ENCODE data around the gene AP3D1.

AP3D1 gene

DNA sequence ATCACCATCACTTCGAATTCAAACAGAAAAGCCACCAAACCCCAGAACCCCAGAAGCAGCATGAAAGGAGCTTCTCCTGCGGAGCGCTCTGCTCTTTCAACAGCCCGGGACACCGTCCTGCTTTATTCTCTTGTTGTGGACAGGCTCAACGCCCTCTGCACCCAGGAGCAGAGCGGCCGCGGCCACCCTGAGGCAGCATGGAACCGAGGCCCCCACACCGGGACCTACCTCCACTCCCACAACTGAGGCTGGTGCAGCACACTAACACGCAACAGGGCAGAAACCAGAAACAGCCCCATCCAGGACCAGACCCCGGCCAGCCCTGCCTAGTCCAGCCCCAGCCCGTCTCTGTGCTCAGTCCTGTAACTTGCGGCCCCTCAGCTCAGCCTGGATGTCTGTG lies 7.2 kb downstream of the AP3D1 start:
- peaks cover 0 to 4% of the 10 kb centered on the region in 2 experiments for H3K4me1 ChIP-seq (ENCODE audit: control insufficient read depth in 1 of 2, insufficient read depth in 1 of 2, low read depth in 1 of 2, low read length in 1 of 2)
- H3K27ac ChIP-seq, result no peak overlapping the region
- no peaks in the 10 kb centered on the region for H3K27me3 ChIP-seq
- no peak overlapping the region for H3K4me3 ChIP-seq (ENCODE audit: low read depth in 1 of 2, low read length in 1 of 2)
- no peaks in the 10 kb centered on the region for H3K9me3 ChIP-seq
- TF ChIP-seq, protein P1, sequence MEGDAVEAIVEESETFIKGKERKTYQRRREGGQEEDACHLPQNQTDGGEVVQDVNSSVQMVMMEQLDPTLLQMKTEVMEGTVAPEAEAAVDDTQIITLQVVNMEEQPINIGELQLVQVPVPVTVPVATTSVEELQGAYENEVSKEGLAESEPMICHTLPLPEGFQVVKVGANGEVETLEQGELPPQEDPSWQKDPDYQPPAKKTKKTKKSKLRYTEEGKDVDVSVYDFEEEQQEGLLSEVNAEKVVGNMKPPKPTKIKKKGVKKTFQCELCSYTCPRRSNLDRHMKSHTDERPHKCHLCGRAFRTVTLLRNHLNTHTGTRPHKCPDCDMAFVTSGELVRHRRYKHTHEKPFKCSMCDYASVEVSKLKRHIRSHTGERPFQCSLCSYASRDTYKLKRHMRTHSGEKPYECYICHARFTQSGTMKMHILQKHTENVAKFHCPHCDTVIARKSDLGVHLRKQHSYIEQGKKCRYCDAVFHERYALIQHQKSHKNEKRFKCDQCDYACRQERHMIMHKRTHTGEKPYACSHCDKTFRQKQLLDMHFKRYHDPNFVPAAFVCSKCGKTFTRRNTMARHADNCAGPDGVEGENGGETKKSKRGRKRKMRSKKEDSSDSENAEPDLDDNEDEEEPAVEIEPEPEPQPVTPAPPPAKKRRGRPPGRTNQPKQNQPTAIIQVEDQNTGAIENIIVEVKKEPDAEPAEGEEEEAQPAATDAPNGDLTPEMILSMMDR (IDR thresholded peaks at IDR 0.05), result no peak
- peaks cover 20% of the 10 kb centered on the region for H3K36me3 ChIP-seq

DNA sequence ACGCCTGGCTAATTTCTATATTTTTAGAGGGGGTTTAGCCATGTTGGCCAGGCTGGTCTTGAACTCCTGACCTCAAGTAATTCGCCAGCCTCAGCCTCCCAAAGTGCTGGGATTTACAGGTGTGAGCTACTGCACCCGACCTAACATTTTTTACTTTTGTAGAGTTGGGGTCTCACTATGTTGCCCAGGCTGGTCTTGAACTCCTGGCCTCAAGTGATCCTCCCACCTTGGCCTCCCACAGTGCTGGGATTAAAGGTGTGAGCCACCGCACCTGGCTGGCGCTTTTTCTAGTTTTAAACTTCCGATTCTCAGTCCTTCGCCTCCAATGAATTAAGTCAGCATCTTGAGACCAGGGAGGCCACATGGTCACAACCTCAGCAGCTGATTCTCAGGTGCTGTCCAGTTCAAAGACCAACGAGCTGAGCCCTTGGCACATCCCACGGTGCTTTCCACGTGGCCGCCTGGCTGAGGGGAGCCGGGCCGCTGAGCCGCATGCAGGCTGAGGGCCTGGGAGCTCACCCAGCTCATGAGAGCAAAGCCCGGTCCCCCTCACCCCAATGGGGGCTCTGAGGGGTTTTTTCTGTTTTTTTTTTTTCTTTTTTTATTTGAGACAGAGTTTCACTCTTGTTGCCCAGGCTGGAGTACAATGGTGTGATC lies 9.1 kb downstream of the AP3D1 start:
- TF ChIP-seq, protein P1 (IDR thresholded peaks at IDR 0.05), result no peak
- H3K27ac ChIP-seq, result no peak overlapping the region
- peaks cover 37% of the 10 kb centered on the region for H3K36me3 ChIP-seq
- H3K27me3 ChIP-seq, result no peaks in the 10 kb centered on the region
- H3K4me1 ChIP-seq (ENCODE audit: control insufficient read depth in 1 of 2, insufficient read depth in 1 of 2, low read depth in 1 of 2, low read length in 1 of 2), result no peaks in the 10 kb centered on the region
- H3K4me3 ChIP-seq (ENCODE audit: low read depth in 1 of 2, low read length in 1 of 2), result no peak overlapping the region
- H3K9me3 ChIP-seq, result no peaks in the 10 kb centered on the region

DNA sequence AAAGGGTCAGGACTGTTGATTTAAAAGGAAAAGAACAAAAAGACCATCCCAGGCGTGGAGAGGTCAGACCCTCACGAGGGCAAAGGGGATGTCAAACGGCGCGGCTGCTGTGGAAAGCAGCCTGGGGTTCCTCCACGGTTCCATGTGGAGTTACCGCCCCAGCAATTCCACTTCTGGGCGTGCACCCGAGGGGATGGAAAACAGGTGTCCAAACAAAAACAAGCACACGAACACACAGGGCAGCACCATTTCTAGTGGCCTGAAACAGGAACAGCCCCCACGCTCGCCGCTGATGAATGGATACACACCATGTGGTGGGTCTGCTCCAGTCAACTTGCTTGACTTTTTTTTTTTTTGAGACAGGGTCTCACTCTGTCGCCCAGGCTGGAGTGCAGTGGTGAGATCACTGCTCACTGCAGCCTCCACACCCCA lies 11.2 kb downstream of the AP3D1 start:
- peaks cover 53% of the 10 kb centered on the region for H3K36me3 ChIP-seq
- H3K27ac ChIP-seq, result no peak overlapping the region
- H3K27me3 ChIP-seq, result no peaks in the 10 kb centered on the region
- TF ChIP-seq, protein P1 (IDR thresholded peaks at IDR 0.05), result no peak
- no peaks in the 10 kb centered on the region for H3K9me3 ChIP-seq
- no peak overlapping the region for H3K4me3 ChIP-seq (ENCODE audit: low read depth in 1 of 2, low read length in 1 of 2)
- H3K4me1 ChIP-seq (ENCODE audit: control insufficient read depth in 1 of 2, insufficient read depth in 1 of 2, low read depth in 1 of 2, low read length in 1 of 2), result no peaks in the 10 kb centered on the region

DNA sequence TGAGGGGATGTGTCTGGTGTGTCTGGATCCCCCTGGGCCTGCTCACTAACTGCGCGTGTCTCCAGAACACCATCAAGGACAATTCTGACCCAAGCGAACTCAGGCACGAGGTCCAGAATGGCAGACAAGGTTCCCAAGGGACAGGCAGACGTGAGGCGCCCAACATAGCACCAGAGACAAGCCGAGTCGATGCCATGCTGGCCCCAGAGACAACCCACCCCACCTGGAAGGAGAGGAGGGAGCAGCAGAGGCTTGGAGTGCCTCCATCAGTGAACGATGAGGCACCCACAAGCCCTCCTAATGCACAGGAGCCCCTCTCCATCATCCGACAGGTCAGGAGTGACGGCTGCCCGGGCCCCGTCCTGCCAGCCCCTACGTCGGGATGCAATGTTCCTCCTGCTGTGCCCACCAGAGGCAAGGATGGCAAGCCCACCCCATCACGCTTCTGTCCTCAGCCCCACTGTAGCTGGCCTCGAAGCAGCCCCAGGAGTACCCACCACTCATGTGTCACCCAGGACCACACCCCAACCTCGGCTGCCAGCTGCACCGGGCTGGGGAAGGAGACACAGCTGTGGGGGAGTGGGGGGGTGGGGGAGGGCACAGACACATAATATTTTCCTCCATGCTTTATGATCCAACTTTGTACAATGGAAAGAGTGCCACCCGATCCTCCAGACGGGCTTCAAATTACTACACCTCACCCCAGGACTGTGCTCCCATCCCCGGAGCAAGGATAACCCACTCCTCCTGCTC lies 11.8 kb downstream of the AP3D1 start:
- H3K9me3 ChIP-seq, result no peaks in the 10 kb centered on the region
- peaks cover 57% of the 10 kb centered on the region for H3K36me3 ChIP-seq
- H3K27ac ChIP-seq, result no peak overlapping the region
- no peaks in the 10 kb centered on the region for H3K4me1 ChIP-seq (ENCODE audit: control insufficient read depth in 1 of 2, insufficient read depth in 1 of 2, low read depth in 1 of 2, low read length in 1 of 2)
- TF ChIP-seq, protein P1 (IDR thresholded peaks at IDR 0.05), result no peak
- H3K27me3 ChIP-seq, result no peaks in the 10 kb centered on the region
- H3K4me3 ChIP-seq (ENCODE audit: low read depth in 1 of 2, low read length in 1 of 2), result no peak overlapping the region

DNA sequence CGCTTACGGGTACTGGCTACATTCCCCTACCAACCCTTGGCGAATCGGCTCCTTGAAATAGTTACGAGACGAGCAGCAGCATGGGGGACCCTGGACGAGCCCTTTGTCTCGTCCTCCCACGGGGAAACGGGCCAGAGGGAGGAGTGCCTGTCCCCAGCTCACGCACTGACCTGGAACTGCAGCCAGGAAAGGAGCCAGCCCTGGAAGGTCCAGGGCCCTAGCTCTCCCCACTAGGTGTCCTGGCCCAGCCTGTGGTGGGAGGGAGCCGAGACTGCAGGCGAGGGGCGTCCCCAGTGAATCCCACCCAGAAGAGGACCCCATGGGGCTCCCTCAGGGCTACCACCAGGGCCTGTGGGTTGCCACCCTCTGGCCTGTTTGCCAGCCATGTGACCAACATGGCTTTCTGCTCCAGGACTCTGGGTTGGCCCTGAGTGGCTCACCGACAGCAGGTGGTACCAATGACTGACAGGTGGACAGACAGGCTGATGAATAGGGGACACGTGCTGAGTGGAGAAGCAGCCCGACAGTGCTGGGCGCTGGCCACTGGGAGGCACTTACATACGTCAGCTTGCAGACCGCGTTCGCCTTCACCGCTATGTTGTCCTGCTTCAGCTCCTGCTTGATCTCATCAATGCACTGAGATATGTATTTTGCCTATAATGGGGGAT lies 13.2 kb downstream of the AP3D1 start:
- no peaks in the 10 kb centered on the region for H3K9me3 ChIP-seq
- peaks cover 60% of the 10 kb centered on the region for H3K36me3 ChIP-seq
- TF ChIP-seq, protein P1 (IDR thresholded peaks at IDR 0.05), result no peak
- no peaks in the 10 kb centered on the region for H3K27me3 ChIP-seq
- no peak overlapping the region for H3K4me3 ChIP-seq (ENCODE audit: low read depth in 1 of 2, low read length in 1 of 2)
- no peak overlapping the region for H3K27ac ChIP-seq
- H3K4me1 ChIP-seq (ENCODE audit: control insufficient read depth in 1 of 2, insufficient read depth in 1 of 2, low read depth in 1 of 2, low read length in 1 of 2), result no peaks in the 10 kb centered on the region
